GM23248 (cell line): ENCODE measurements around the gene TOP1. TPM values are rescaled to one million over a fixed set of nuclear protein-coding genes. Genes with fewer than 3 reads are reported as not detected.

Source experiments
- DNase-seq: peaks from one replicate; pipeline ENCODE4 v3.0.0-alpha.2; 2015
- H2AFZ ChIP-seq: fragments of 200-600 bp; sonication (generic); 2 replicates; pipeline ENCODE4 v1.6.1; 2016; ENCODE audit warnings: antibody characterized with exemption
- H3F3A ChIP-seq: fragments of 200-600 bp; sonication (generic); 2 replicates; pipeline ENCODE4 v1.6.1; 2016; ENCODE audit warnings: mild to moderate bottlenecking, antibody characterized with exemption, mixed run types; ENCODE audit not compliant: insufficient read depth
- H3K27ac ChIP-seq: fragments of 200-600 bp; sonication (generic); 2 replicates; pipeline ENCODE4 v1.5.1; 2016; ENCODE audit warnings: mild to moderate bottlenecking
- H3K27me3 ChIP-seq: fragments of 200-600 bp; sonication (generic); replicated peaks from 2 replicates; pipeline ENCODE4 v1.6.1; 2016; ENCODE audit warnings: mild to moderate bottlenecking; ENCODE audit not compliant: insufficient read depth
- H3K36me3 ChIP-seq: fragments of 200-600 bp; sonication (generic); 2 replicates; pipeline ENCODE4 v1.6.1; 2016; ENCODE audit warnings: low read depth, mild to moderate bottlenecking
- H3K4me1 ChIP-seq: fragments of 200-600 bp; sonication (generic); 2 replicates; pipeline ENCODE4 v1.6.1; 2016; ENCODE audit warnings: mild to moderate bottlenecking; ENCODE audit not compliant: insufficient read depth
- H3K4me2 ChIP-seq: fragments of 200-600 bp; sonication (generic); one replicate; pipeline ENCODE4 v1.6.1; 2016; ENCODE audit warnings: mild to moderate bottlenecking; ENCODE audit not compliant: unreplicated experiment
- H3K4me3 ChIP-seq: fragments of 200-600 bp; sonication (generic); 2 replicates; pipeline ENCODE4 v1.5.1; 2016; ENCODE audit warnings: mild to moderate bottlenecking
- H3K79me2 ChIP-seq: fragments of 200-600 bp; sonication (generic); 2 replicates; pipeline ENCODE4 v1.6.1; 2016; ENCODE audit warnings: mild to moderate bottlenecking; ENCODE audit not compliant: insufficient read depth
- H3K9ac ChIP-seq: fragments of 200-600 bp; sonication (generic); 2 replicates; pipeline ENCODE4 v1.6.1; 2016; ENCODE audit warnings: mild to moderate bottlenecking
- H3K9me2 ChIP-seq: fragments of 200-600 bp; sonication (generic); 2 replicates; pipeline ENCODE4 v1.6.1; 2016; ENCODE audit warnings: mixed run types, mild to moderate bottlenecking, moderate library complexity; ENCODE audit not compliant: insufficient read depth
- H3K9me3 ChIP-seq: fragments of 200-600 bp; sonication (generic); one replicate; pipeline ENCODE4 v1.6.1; 2017; ENCODE audit warnings: low read depth
- H4K20me1 ChIP-seq: fragments of 200-600 bp; sonication (generic); 2 replicates; pipeline ENCODE4 v1.6.0; 2016; ENCODE audit not compliant: insufficient read depth
- EZH2 ChIP-seq: fragments of 200-600 bp; sonication (generic); IDR thresholded peaks from 2 replicates; pipeline ENCODE4 v1.6.1; 2018; ENCODE audit warnings: antibody characterized with exemption, mild to moderate bottlenecking; ENCODE audit not compliant: insufficient read depth, poor library complexity, severe bottlenecking
- EZH2phosphoT487 ChIP-seq: fragments of 200-600 bp; sonication (generic); IDR thresholded peaks from 2 replicates; pipeline ENCODE4 v1.6.1; 2018; ENCODE audit warnings: antibody characterized with exemption, moderate library complexity, mild to moderate bottlenecking, low read depth; ENCODE audit not compliant: insufficient read depth
- WGBS, 2 experiments: methylation state at CpG; one replicate each; pipeline ENCODE4 v1.1.6; 2015 to 2017; ENCODE audit warnings: low lambda C conversion rate in 2 of 2, low coverage in 1 of 2; ENCODE audit errors: missing lambda C conversion rate in 2 of 2; 5-methylcytosine and 5-hydroxymethylcytosine counted together
- in situ Hi-C: fragments of 300-500 bp; cut with MboI; formaldehyde crosslinking; loops from 2 replicates; pipeline ENCODE4 v1.15.0; 2020
- polyA plus RNA-seq: library from polyadenylated mRNA; unstranded; fragments of >200 nt; fragmentation: Nextera tagmentation; extraction: Ambion mirVana; gene quantifications from 2 replicates; pipeline ENCODE4 v1.2.1, GENCODE V29; 2016
- total RNA-seq: library from RNA; depleted of rRNA; stranded (reverse); fragments of >200 nt; shearing (Covaris generic); gene quantifications from 2 replicates; pipeline ENCODE4 v1.2.3, GENCODE V29; 2014

The TOP1 gene
- total and polyA plus RNA-seq, 2 experiments from 2014 or later, result 9.0 to 17.9 TPM

- peak overlapping the region; percentile 26; the same call in 1 of the 2 replicates for H3K4me3 ChIP-seq
- no peaks in the 10 kb centered on the region for H3K9me2 ChIP-seq
- TF ChIP-seq EZH2 (no peak), EZH2phosphoT487 (no peak)
- peak overlapping the region; percentile 45 for H3K4me2 ChIP-seq
- no peaks in the 10 kb centered on the region for H3K27me3 ChIP-seq
- no peak overlapping the region for H3K27ac ChIP-seq
- peak overlapping the region; percentile 21; the same call in 1 of the 2 replicates for H3K9ac ChIP-seq
- peaks cover 40% of the 10 kb centered on the region for H3K4me1 ChIP-seq
- no peaks in the 10 kb centered on the region for H3K9me3 ChIP-seq
- peaks cover 52% of the 10 kb centered on the region for H3K36me3 ChIP-seq
- no peak overlapping the region for H2AFZ ChIP-seq
- H4K20me1 ChIP-seq, result no peaks in the 10 kb centered on the region
- peaks cover 14% of the 10 kb centered on the region for H3F3A ChIP-seq
- H3K79me2 ChIP-seq, result peaks cover 79% of the 10 kb centered on the region
- in situ Hi-C loops, result loop anchor here (25.0 kb wide), 1 partner anchor 1091 kb away; no protein-coding TSS in a partner anchor
- peak; percentile 67 for DNase-seq
Observed at GRCh38 chr20:41078329-41078728, 49.7 kb downstream of the TOP1 start.

- Histone ChIP-seq H3F3A (peaks cover 9% of the 10 kb centered on the region), H3K9me3 (no peaks in the 10 kb centered on the region), H3K4me2 (peak overlapping the region; percentile 45), H3K4me3 (no peak overlapping the region), H3K4me1 (peaks cover 33% of the 10 kb centered on the region), H3K27ac (no peak overlapping the region), H3K9ac (0 out of 2 replicates have a peak overlapping the region, but pooled peaks have one; percentile 21), H3K79me2 (peaks cover 71% of the 10 kb centered on the region), H3K27me3 (no peaks in the 10 kb centered on the region), H3K9me2 (no peaks in the 10 kb centered on the region), H4K20me1 (no peaks in the 10 kb centered on the region), H3K36me3 (peaks cover 60% of the 10 kb centered on the region), H2AFZ (no peak overlapping the region)
- TF ChIP-seq EZH2, result no peak
- TF ChIP-seq EZH2phosphoT487, result no peak
- DNase-seq, result no peak
- 97 to 98% methylated on average over 2 of the region's 2 CpGs for WGBS, 2 experiments
- in situ Hi-C loops, result loop anchor here (25.0 kb wide), 1 partner anchor 1092 kb away; no protein-coding TSS in a partner anchor
Observed at GRCh38 chr20:41079066-41079465, 50.4 kb downstream of the TOP1 start.

DNA sequence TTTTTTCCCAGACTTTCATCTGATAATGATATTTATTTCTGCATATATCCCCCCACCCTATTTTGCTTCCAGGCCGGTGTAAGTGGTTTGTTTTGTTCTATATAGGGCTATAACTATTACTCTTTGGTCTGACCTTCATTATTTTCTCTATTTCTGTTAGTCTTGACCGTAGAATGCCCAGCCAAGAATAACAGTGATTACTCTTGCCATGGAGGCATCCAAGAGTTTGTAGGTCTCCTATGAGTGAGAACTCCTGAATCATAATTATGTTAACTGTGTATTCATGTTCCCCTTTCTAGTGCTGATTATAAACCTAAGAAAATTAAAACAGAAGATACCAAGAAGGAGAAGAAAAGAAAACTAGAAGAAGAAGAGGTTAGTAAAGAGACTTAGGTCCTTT lies 52.2 kb downstream of the TOP1 start:
- Histone ChIP-seq H2AFZ (no peak overlapping the region), H3K27ac (no peak overlapping the region), H3F3A (peaks cover 4% of the 10 kb centered on the region), H3K36me3 (peaks cover 75% of the 10 kb centered on the region), H3K9ac (no peak overlapping the region), H3K9me3 (no peaks in the 10 kb centered on the region), H3K4me1 (peaks cover 25% of the 10 kb centered on the region), H3K9me2 (no peaks in the 10 kb centered on the region), H3K79me2 (peaks cover 53% of the 10 kb centered on the region), H3K4me3 (no peak overlapping the region), H3K4me2 (no peak overlapping the region), H3K27me3 (no peaks in the 10 kb centered on the region), H4K20me1 (no peaks in the 10 kb centered on the region)
- peak; percentile 28 for DNase-seq
- TF ChIP-seq EZH2 (no peak), EZH2phosphoT487 (no peak)
- in situ Hi-C loops, result loop anchor here (25.0 kb wide), 1 partner anchor 1094 kb away; no protein-coding TSS in a partner anchor
- 92 to 98% methylated on average over 2 of the region's 2 CpGs for WGBS, 2 experiments

DNA sequence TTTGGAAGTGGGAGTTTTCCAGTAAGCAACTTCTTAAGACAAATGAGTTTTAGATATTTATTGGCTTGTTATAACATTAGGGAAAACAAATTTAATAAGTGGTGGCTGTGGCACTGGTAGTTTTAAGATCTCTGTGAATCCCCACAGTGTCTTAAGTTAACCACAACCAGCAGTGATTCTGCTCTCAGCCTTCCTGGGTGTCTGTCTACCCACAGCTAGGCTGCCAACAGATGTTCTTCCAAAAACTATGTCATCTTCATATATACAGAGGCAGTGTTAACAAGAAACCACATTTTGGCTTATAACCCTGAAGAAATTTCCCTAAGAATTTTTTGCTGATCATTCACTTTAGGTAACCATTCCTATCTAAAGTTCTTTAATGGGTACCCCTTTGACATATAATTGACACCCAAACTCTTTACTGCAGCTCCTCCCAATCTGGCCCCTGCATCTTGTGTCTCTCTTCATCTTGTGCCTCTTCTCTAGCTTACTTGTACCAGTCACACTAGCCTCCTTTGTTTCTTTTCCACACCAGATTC lies 52.7 kb downstream of the TOP1 start:
- Histone ChIP-seq H3K9me2 (no peaks in the 10 kb centered on the region), H3K4me2 (no peak overlapping the region), H3K27me3 (no peaks in the 10 kb centered on the region), H3F3A (peaks cover 4% of the 10 kb centered on the region), H4K20me1 (no peaks in the 10 kb centered on the region), H3K36me3 (peaks cover 77% of the 10 kb centered on the region), H3K79me2 (peaks cover 49% of the 10 kb centered on the region), H2AFZ (no peak overlapping the region), H3K4me3 (no peak overlapping the region), H3K9ac (no peak overlapping the region), H3K27ac (no peak overlapping the region), H3K9me3 (no peaks in the 10 kb centered on the region), H3K4me1 (peaks cover 22% of the 10 kb centered on the region)
- peak; percentile 50 for DNase-seq
- TF ChIP-seq EZH2phosphoT487 (no peak), EZH2 (no peak)
- in situ Hi-C loops, result loop anchor here (25.0 kb wide), 1 partner anchor 1094 kb away; no protein-coding TSS in a partner anchor

DNA sequence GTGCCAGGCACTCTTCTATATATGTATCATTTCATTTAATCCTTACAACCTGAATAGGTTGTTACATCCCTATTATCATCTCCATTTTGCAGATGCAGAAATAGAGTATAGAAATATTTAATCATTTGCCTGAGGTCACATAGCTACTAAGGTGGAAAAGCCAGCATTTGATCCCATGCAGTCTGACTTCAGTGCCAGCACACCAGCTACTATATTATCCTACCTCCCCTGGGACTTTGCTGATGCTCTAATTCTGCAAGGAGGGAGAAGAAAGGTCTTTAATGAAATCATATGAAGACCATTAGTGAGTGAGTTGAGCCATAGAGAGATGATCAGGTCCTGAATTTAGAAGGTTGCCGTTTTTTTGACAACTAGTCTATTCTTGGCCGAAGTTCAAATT lies 53.7 kb downstream of the TOP1 start:
- 68 to 82% methylated on average over 2 of the region's 2 CpGs for WGBS, 2 experiments
- no peaks in the 10 kb centered on the region for H3K27me3 ChIP-seq
- H3K4me1 ChIP-seq, result peaks cover 22% of the 10 kb centered on the region
- no peak overlapping the region for H2AFZ ChIP-seq
- no peak for DNase-seq
- no peak overlapping the region for H3K9ac ChIP-seq
- no peak overlapping the region for H3K27ac ChIP-seq
- TF ChIP-seq EZH2 (no peak), EZH2phosphoT487 (no peak)
- no peaks in the 10 kb centered on the region for H3K9me2 ChIP-seq
- in situ Hi-C loops, result loop anchor here (25.0 kb wide), 1 partner anchor 1095 kb away; no protein-coding TSS in a partner anchor
- no peaks in the 10 kb centered on the region for H4K20me1 ChIP-seq
- H3K36me3 ChIP-seq, result peaks cover 83% of the 10 kb centered on the region
- H3K9me3 ChIP-seq, result no peaks in the 10 kb centered on the region
- H3K4me3 ChIP-seq, result no peak overlapping the region
- peaks cover 39% of the 10 kb centered on the region for H3K79me2 ChIP-seq
- H3F3A ChIP-seq, result peaks cover 4% of the 10 kb centered on the region
- H3K4me2 ChIP-seq, result no peak overlapping the region
